OCI-LY3 (cell line): ENCODE measurements around the gene CNOT9.

Source experiments
- H2AFZ ChIP-seq: fragments of 200-600, 300-600 bp; shearing (Covaris generic); 2 replicates; pipeline ENCODE4 v1.6.0; 2014; ENCODE audit warnings: antibody characterized with exemption, low read depth, low read length
- H3K27ac ChIP-seq: fragments of 200-600, 300-600 bp; sonication (generic); 2 replicates; pipeline ENCODE4 v1.5.1; 2014; ENCODE audit warnings: mild to moderate bottlenecking, low read length, moderate library complexity, mixed read lengths
- H3K27me3 ChIP-seq: fragments of 200-600, 300-600 bp; sonication (generic); 2 replicates; pipeline ENCODE4 v1.6.1; 2014; ENCODE audit warnings: low read depth, low read length, mixed read lengths
- H3K36me3 ChIP-seq: fragments of 200-600, 300-600 bp; sonication (generic); replicated peaks from 2 replicates; pipeline ENCODE3; 2014; ENCODE audit warnings: low read depth, low read length, mixed read lengths
- H3K4me1 ChIP-seq: fragments of 300-600, 200-600 bp; sonication (generic); 2 replicates; pipeline ENCODE4 v1.6.1; 2014; ENCODE audit warnings: low read length, mixed read lengths
- H3K4me2 ChIP-seq: fragments of 200-600, 300-600 bp; sonication (generic); 2 replicates; pipeline ENCODE4 v1.6.1; 2014; ENCODE audit warnings: low read length, mixed read lengths
- H3K4me3 ChIP-seq: fragments of 300-600, 200-600 bp; sonication (generic); 2 replicates; pipeline ENCODE4 v1.5.1; 2014; ENCODE audit warnings: antibody characterized with exemption, mild to moderate bottlenecking, low read length, moderate library complexity
- H3K79me2 ChIP-seq: fragments of 300-600, 200-600 bp; shearing (Covaris generic); 2 replicates; pipeline ENCODE4 v1.6.1; 2014; ENCODE audit warnings: mild to moderate bottlenecking, low read length, mixed read lengths
- H3K9ac ChIP-seq: fragments of 300-600, 200-600 bp; shearing (Covaris generic); 2 replicates; pipeline ENCODE4 v1.6.0; 2014; ENCODE audit warnings: mild to moderate bottlenecking, low read length, moderate library complexity
- H3K9me3 ChIP-seq: fragments of 200-600, 300-600 bp; shearing (Covaris generic); 2 replicates; pipeline ENCODE4 v1.6.1; 2014; ENCODE audit warnings: low read length, mixed read lengths; ENCODE audit not compliant: insufficient read depth
- H4K20me1 ChIP-seq: fragments of 200-600, 300-600 bp; sonication (generic); 2 replicates; pipeline ENCODE4 v1.6.1; 2016; ENCODE audit warnings: low read length, mixed read lengths; ENCODE audit not compliant: insufficient read depth
- EZH2phosphoT487 ChIP-seq: fragments of 200-600 bp; shearing (Covaris generic); IDR thresholded peaks from 2 replicates; pipeline ENCODE4 v1.6.1; 2018; ENCODE audit warnings: antibody characterized with exemption, mixed run types, low read depth
- TF ChIP-seq, protein P1 (sequence below): fragments of 200-600, 300-600 bp; sonication (generic); IDR thresholded peaks from 2 replicates; pipeline ENCODE4 v1.5.1; 2014; ENCODE audit warnings: antibody characterized with exemption, low read length, low read depth

Gene CNOT9

DNA sequence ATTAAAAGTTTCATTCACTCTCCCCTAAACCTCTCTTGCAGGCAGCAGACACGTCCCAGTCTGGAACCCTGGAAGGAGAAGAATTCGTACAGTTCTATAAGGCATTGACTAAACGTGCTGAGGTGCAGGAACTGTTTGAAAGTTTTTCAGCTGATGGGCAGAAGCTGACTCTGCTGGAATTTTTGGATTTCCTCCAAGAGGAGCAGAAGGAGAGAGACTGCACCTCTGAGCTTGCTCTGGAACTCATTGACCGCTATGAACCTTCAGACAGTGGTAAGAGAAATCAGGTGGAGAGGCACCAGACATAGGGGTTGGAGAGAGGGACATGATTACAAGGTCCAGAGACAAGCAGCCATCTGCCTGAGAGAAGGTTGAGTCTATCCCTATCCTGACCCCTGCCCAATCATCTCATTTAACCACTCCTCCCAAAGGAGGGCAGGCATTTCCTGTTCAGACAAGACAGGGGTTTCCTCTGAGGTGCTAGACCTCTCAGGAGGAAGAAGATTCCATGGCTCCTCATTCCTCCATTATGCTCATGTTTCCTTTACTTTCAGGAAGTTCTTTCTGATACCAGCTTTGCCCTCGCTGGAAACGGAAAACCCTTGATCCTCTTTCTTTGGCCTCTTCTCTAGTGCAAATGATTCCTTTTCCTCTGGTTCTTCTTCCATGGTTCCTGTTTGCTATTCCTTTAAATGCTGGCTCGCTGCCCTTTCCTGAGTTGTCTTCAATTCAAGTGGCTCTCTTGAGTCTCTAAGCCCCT lies 54.1 kb downstream of the CNOT9 start:
- peaks cover 18% of the 10 kb centered on the region for H3K4me1 ChIP-seq
- TF ChIP-seq, protein P1, sequence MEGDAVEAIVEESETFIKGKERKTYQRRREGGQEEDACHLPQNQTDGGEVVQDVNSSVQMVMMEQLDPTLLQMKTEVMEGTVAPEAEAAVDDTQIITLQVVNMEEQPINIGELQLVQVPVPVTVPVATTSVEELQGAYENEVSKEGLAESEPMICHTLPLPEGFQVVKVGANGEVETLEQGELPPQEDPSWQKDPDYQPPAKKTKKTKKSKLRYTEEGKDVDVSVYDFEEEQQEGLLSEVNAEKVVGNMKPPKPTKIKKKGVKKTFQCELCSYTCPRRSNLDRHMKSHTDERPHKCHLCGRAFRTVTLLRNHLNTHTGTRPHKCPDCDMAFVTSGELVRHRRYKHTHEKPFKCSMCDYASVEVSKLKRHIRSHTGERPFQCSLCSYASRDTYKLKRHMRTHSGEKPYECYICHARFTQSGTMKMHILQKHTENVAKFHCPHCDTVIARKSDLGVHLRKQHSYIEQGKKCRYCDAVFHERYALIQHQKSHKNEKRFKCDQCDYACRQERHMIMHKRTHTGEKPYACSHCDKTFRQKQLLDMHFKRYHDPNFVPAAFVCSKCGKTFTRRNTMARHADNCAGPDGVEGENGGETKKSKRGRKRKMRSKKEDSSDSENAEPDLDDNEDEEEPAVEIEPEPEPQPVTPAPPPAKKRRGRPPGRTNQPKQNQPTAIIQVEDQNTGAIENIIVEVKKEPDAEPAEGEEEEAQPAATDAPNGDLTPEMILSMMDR, result no peak
- no peak for TF ChIP-seq EZH2phosphoT487
- no peak overlapping the region; the same call in 1 of the 2 replicates for H3K9ac ChIP-seq
- H3K36me3 ChIP-seq, result no peaks in the 10 kb centered on the region
- no peaks in the 10 kb centered on the region for H3K79me2 ChIP-seq
- H3K27ac ChIP-seq, result no peak overlapping the region
- peak overlapping the region; percentile 47 for H3K4me2 ChIP-seq
- H4K20me1 ChIP-seq, result no peaks in the 10 kb centered on the region
- no peaks in the 10 kb centered on the region for H3K9me3 ChIP-seq
- peak overlapping the region; percentile 64; the same call in 1 of the 2 replicates for H2AFZ ChIP-seq
- no peaks in the 10 kb centered on the region for H3K27me3 ChIP-seq
- H3K4me3 ChIP-seq, result no peak overlapping the region

DNA sequence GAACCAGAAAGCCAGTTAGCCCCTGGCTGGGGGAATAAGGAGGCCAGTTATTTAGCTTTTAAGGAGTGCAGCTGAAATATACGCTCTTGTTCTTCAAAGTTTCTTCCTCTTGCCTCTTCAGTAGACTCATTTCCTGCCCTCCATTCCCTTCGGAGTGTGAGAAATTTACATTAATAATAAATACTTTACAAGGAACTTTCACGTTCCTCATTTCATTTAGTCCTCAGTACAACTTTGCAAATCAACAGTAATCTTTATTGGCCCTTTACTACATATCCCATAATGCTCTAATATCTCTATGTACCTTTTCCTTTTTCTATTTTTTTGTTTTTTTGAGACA lies 54.7 kb downstream of the CNOT9 start:
- no peak overlapping the region for H3K27ac ChIP-seq
- H3K27me3 ChIP-seq, result no peaks in the 10 kb centered on the region
- H4K20me1 ChIP-seq, result no peaks in the 10 kb centered on the region
- H3K79me2 ChIP-seq, result no peaks in the 10 kb centered on the region
- peak overlapping the region; percentile 47 for H3K4me2 ChIP-seq
- peak overlapping the region; percentile 64; the same call in 1 of the 2 replicates for H2AFZ ChIP-seq
- TF ChIP-seq EZH2phosphoT487, result no peak
- H3K36me3 ChIP-seq, result no peaks in the 10 kb centered on the region
- H3K4me3 ChIP-seq, result no peak overlapping the region
- H3K9me3 ChIP-seq, result no peaks in the 10 kb centered on the region
- H3K9ac ChIP-seq, result no peak overlapping the region; the same call in 1 of the 2 replicates
- H3K4me1 ChIP-seq, result peaks cover 22% of the 10 kb centered on the region

DNA sequence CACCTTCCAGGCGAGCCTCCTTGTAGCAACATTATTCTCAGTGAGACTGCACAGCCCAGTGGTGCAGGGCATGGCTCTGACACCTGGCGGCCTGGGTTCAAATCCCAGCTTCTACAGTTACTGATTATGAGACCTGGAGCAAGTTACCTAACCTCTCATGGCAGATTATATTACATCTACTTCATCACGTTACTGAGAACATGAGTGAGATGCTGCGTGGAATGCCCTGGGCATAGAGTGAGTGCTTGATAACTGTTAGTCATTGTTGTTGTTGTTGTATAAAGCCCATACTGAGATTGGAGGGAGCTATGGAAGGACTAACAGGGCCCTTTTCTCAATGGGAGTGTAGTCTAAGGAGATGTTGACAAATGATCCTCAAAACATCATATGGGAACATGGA lies 57.7 kb downstream of the CNOT9 start:
- H3K4me3 ChIP-seq, result no peak overlapping the region
- no peak overlapping the region for H2AFZ ChIP-seq
- H3K4me2 ChIP-seq, result no peak overlapping the region
- peaks cover 22% of the 10 kb centered on the region for H3K4me1 ChIP-seq
- H3K36me3 ChIP-seq, result no peaks in the 10 kb centered on the region
- TF ChIP-seq, protein P1, result no peak
- TF ChIP-seq EZH2phosphoT487, result no peak
- no peak overlapping the region for H3K27ac ChIP-seq
- H3K27me3 ChIP-seq, result no peaks in the 10 kb centered on the region
- no peaks in the 10 kb centered on the region for H3K79me2 ChIP-seq
- no peak overlapping the region for H3K9ac ChIP-seq
- no peaks in the 10 kb centered on the region for H3K9me3 ChIP-seq
- H4K20me1 ChIP-seq, result no peaks in the 10 kb centered on the region

DNA sequence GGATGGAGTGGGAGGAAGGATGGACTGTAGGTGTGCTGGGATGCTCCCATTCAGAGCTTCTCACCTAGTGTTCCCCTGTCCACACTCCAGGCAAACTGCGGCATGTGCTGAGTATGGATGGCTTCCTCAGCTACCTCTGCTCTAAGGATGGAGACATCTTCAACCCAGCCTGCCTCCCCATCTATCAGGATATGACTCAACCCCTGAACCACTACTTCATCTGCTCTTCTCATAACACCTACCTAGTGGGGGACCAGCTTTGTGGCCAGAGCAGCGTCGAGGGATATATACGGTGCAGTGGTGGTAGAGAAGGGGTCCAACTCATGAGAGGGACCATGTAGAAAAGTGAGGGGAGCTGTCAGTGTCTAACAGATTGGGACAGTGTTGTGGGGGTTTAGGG lies 59.3 kb downstream of the CNOT9 start:
- peaks cover 19% of the 10 kb centered on the region for H3K4me1 ChIP-seq
- no peak overlapping the region for H3K9ac ChIP-seq
- H3K27me3 ChIP-seq, result no peaks in the 10 kb centered on the region
- H4K20me1 ChIP-seq, result no peaks in the 10 kb centered on the region
- no peak for TF ChIP-seq EZH2phosphoT487
- TF ChIP-seq, protein P1, result no peak
- H2AFZ ChIP-seq, result no peak overlapping the region
- H3K36me3 ChIP-seq, result no peaks in the 10 kb centered on the region
- no peak overlapping the region for H3K4me3 ChIP-seq
- H3K4me2 ChIP-seq, result no peak overlapping the region
- no peak overlapping the region for H3K27ac ChIP-seq
- no peaks in the 10 kb centered on the region for H3K9me3 ChIP-seq
- H3K79me2 ChIP-seq, result no peaks in the 10 kb centered on the region
